ENCODE results near the gene AKAP13.

AKAP13 gene

GRCh38 chr15:85757073-85757938 is 376.9 kb downstream of the AKAP13 start:
- TF ChIP-seq CTCF (IDR thresholded peaks at IDR 0.05; ENCODE audit: insufficient read depth, missing control alignments), result no peak
- DNase-seq (ENCODE audit: insufficient read length, low spot score) (no peak), FAIRE-seq (no peak)

- no peak for TF ChIP-seq CTCF (IDR thresholded peaks at IDR 0.05; ENCODE audit: insufficient read depth, missing control alignments)
- no peak for FAIRE-seq
These were observed 377.7 kb downstream of the AKAP13 start for GRCh38 chr15:85757939-85758654.

GRCh38 chr15:85758655-85758978 is 378.2 kb downstream of the AKAP13 start:
- DNase-seq (ENCODE audit: insufficient read length, low spot score) (no peak), FAIRE-seq (no peak)
- no peak for TF ChIP-seq CTCF (IDR thresholded peaks at IDR 0.05; ENCODE audit: insufficient read depth, missing control alignments)

More at GRCh38 chr15:85757939-85758654, 377.7 kb downstream of the AKAP13 start:
- DNase-seq (ENCODE audit: insufficient read length, low spot score), result no peak

GRCh38 chr15:85759376-85759775 is 379.0 kb downstream of the AKAP13 start:
- DNase-seq (ENCODE audit: insufficient read length, low spot score), result no peak
- no peak for FAIRE-seq

GRCh38 chr15:85760049-85760448 is 379.6 kb downstream of the AKAP13 start:
- no peak for TF ChIP-seq CTCF (IDR thresholded peaks at IDR 0.05; ENCODE audit: insufficient read depth, missing control alignments)
- FAIRE-seq (no peak), DNase-seq (ENCODE audit: insufficient read length, low spot score) (no peak)

More at GRCh38 chr15:85759376-85759775, 379.0 kb downstream of the AKAP13 start:
- TF ChIP-seq CTCF (IDR thresholded peaks at IDR 0.05; ENCODE audit: insufficient read depth, missing control alignments), result no peak

GRCh38 chr15:85760531-85761371 is 380.3 kb downstream of the AKAP13 start:
- no peak for FAIRE-seq
- no peak for DNase-seq (ENCODE audit: insufficient read length, low spot score)
- peak; percentile 25 for TF ChIP-seq CTCF (IDR thresholded peaks at IDR 0.05; ENCODE audit: insufficient read depth, missing control alignments)

All from D721Med (cell line).